Measurements from ENCODE around the gene EGFL6. TPM values are rescaled to one million over a fixed set of nuclear protein-coding genes. Genes with fewer than 3 reads are reported as not detected.

Gene EGFL6
- total and polyA plus RNA-seq, 2 of the 4 experiments (the other 2 are of a cell fraction) = not detected

DNA sequence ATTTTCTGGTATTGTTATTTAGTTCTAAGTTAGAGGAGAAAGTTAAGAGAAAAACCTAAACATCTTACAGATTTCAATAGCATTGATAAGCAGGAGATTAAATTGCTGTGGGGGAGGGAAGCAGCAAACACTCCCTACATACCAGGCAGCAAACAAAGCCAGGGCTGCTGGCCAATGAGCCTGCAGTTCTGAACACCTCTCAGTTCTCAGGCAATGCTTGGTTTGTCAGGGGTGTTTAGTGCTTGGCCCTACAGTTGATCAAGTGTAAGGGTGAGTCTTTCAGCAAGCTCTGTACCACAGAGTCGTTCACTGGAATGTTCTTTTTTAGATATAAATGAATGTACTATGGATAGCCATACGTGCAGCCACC, 38.6 kb downstream of the EGFL6 start:
- Histone ChIP-seq H3K79me1 (ENCODE audit: low read depth in 1 of 2, low read length in 2 of 2) (no peaks in the 10 kb centered on the region), H2BK20ac (ENCODE audit: low read depth, low read length) (no peak overlapping the region), H4K20me1 (ENCODE audit: insufficient read depth, low read length) (no peaks in the 10 kb centered on the region), H4K8ac (ENCODE audit: low read depth in 2 of 2, low read length in 2 of 2) (no peak overlapping the region), H3K4me3 (ENCODE audit: insufficient read depth, low read depth, low read length) (no peak overlapping the region), H3K9ac (ENCODE audit: low read depth, low read length) (no peak overlapping the region), H3K56ac (ENCODE audit: extremely low read depth, insufficient read depth, low read length) (no peak overlapping the region), H2BK15ac (ENCODE audit: low read depth, low read length) (no peak overlapping the region), H2BK5ac (ENCODE audit: low read depth, low read length, poor library complexity, severe bottlenecking) (no peak overlapping the region), H3K4me2 (ENCODE audit: low read depth, low read length) (no peak overlapping the region), H3K27ac (ENCODE audit: insufficient read depth, low read length) (no peak overlapping the region), H3K27me3 (ENCODE audit: control insufficient read depth, insufficient read depth, low read length) (peaks cover 17% of the 10 kb centered on the region), H2AK5ac (ENCODE audit: low read depth, low read length) (no peak overlapping the region), H3K14ac (replicated peaks; ENCODE audit: low read depth, low read length) (no peak overlapping the region), H4K5ac (ENCODE audit: low read depth, low read length) (no peak overlapping the region), H3K4ac (ENCODE audit: low read depth, low read length) (no peak overlapping the region), H3K23ac (ENCODE audit: low read depth, low read length) (no peak overlapping the region), H2AK9ac (replicated peaks; ENCODE audit: low read depth, low read length, poor library complexity) (no peak overlapping the region), H2AFZ (replicated peaks; ENCODE audit: low read length, poor library complexity) (no peak overlapping the region), H3K9me1 (ENCODE audit: insufficient read depth, low read length) (no peaks in the 10 kb centered on the region), H3K18ac (ENCODE audit: low read depth, low read length) (no peak overlapping the region), H4K91ac (ENCODE audit: insufficient read depth, low read depth, low read length) (no peak overlapping the region), H3K36me3 (ENCODE audit: control insufficient read depth, insufficient read depth, low read length) (no peaks in the 10 kb centered on the region), H2BK120ac (ENCODE audit: low read depth, low read length) (no peak overlapping the region), H3K9me3 (ENCODE audit: control insufficient read depth, insufficient read depth, low read length) (no peaks in the 10 kb centered on the region), H3K4me1 (ENCODE audit: control insufficient read depth, insufficient read depth, low read length) (no peaks in the 10 kb centered on the region)
- ChIA-PET POLR2A (ENCODE audit: unreplicated experiment) (no interaction called here), CTCF (no interaction called here)
- TF ChIP-seq RAD21 (IDR thresholded peaks at IDR 0.05; ENCODE audit: low read length) = no peak
- TF ChIP-seq, protein P1, sequence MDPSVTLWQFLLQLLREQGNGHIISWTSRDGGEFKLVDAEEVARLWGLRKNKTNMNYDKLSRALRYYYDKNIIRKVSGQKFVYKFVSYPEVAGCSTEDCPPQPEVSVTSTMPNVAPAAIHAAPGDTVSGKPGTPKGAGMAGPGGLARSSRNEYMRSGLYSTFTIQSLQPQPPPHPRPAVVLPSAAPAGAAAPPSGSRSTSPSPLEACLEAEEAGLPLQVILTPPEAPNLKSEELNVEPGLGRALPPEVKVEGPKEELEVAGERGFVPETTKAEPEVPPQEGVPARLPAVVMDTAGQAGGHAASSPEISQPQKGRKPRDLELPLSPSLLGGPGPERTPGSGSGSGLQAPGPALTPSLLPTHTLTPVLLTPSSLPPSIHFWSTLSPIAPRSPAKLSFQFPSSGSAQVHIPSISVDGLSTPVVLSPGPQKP (IDR thresholded peaks at IDR 0.05; ENCODE audit: borderline replicate concordance, low read depth, low read length) = no peak
- TF ChIP-seq MAZ (IDR thresholded peaks at IDR 0.05; ENCODE audit: borderline replicate concordance, low read depth, low read length) = no peak
- TF ChIP-seq MAFK (IDR thresholded peaks at IDR 0.05; ENCODE audit: low read depth, low read length) = no peak
- intact Hi-C loops (cut with micrococcal nuclease) = no loop called here
- in situ Hi-C loops (cut with MboI; ENCODE audit: low sequenced_read_pairs) = no loop called here
- no peak for DNase-seq
- no TSS peak for BruUV-seq (replicated peaks)
- no CpG with 5 or more reads among the region's 2 CpGs for WGBS, 2 experiments (ENCODE audit: extremely low coverage in 2 of 2, insufficient read length in 1 of 2)
- no peak for ATAC-seq (ENCODE audit: low read depth)
- dilution Hi-C loops (cut with HindIII; ENCODE audit: low sequenced_read_pairs, unreplicated experiment) = no loop called here

Measured in IMR-90 (cell line).